ENCODE data around the gene C12orf56. TPM values are rescaled to one million over a fixed set of nuclear protein-coding genes. Genes with fewer than 3 reads are reported as not detected.
"Not testable (repeated sequence)": the region's sequence is repeated elsewhere in the genome, so short reads cannot be mapped to it uniquely, and the experiment has no call there.

The C12orf56 gene
- total RNA-seq, 2 experiments from 2014 or later: not detected

- H3K36me3 Mint-ChIP-seq; ATAC-seq (ENCODE audit: low read depth); DNase-seq; H3K4me3 Mint-ChIP-seq; POLR2A ChIA-PET; H3K4me1 Mint-ChIP-seq; H3K27ac Mint-ChIP-seq; H3K9me3 Mint-ChIP-seq; H3K27me3 Mint-ChIP-seq: not testable (repeated sequence)
Measured at GRCh38 chr12:64319540-64320225, 70.9 kb downstream of the C12orf56 start.

GRCh38 chr12:64318605-64319004 lies 72.0 kb downstream of the C12orf56 start:
- H3K4me3 Mint-ChIP-seq: no peak overlapping the region
- no peak overlapping the region for H3K27ac Mint-ChIP-seq
- no peak for DNase-seq
- no peaks in the 10 kb centered on the region for H3K4me1 Mint-ChIP-seq
- no peaks in the 10 kb centered on the region for H3K9me3 Mint-ChIP-seq
- no peaks in the 10 kb centered on the region for H3K27me3 Mint-ChIP-seq
- POLR2A ChIA-PET: no interaction called here
- no peaks in the 10 kb centered on the region for H3K36me3 Mint-ChIP-seq
- no peak for ATAC-seq (ENCODE audit: low read depth)

- H3K9me3 Mint-ChIP-seq: no peaks in the 10 kb centered on the region
- H3K27ac Mint-ChIP-seq: no peak overlapping the region
- peaks cover 2% of the 10 kb centered on the region for H3K27me3 Mint-ChIP-seq
- H3K36me3 Mint-ChIP-seq: no peaks in the 10 kb centered on the region
- no peak overlapping the region for H3K4me3 Mint-ChIP-seq
- ATAC-seq (ENCODE audit: low read depth): no peak
- H3K4me1 Mint-ChIP-seq: no peaks in the 10 kb centered on the region
- no peak for DNase-seq
- POLR2A ChIA-PET: no interaction called here
Measured at GRCh38 chr12:64311877-64312276, 78.7 kb downstream of the C12orf56 start.

GRCh38 chr12:64304571-64304970 lies 86.0 kb downstream of the C12orf56 start:
- peaks cover 6% of the 10 kb centered on the region for H3K27me3 Mint-ChIP-seq
- no peak overlapping the region for H3K27ac Mint-ChIP-seq
- POLR2A ChIA-PET: interaction anchor here (0.6 kb wide), 1 partner anchor 86 kb away, joined by 3 read pairs; the partner anchor contains the start of gene C12orf56
- ATAC-seq (ENCODE audit: low read depth) (no peak), DNase-seq (no peak)
- no peaks in the 10 kb centered on the region for H3K4me1 Mint-ChIP-seq
- H3K4me3 Mint-ChIP-seq: no peak overlapping the region
- peaks cover 2% of the 10 kb centered on the region for H3K9me3 Mint-ChIP-seq
- H3K36me3 Mint-ChIP-seq: no peaks in the 10 kb centered on the region

- no peak overlapping the region for H3K4me3 Mint-ChIP-seq
- H3K9me3 Mint-ChIP-seq: peaks cover 2% of the 10 kb centered on the region
- ATAC-seq (ENCODE audit: low read depth): no peak
- H3K27me3 Mint-ChIP-seq: peaks cover 3% of the 10 kb centered on the region
- POLR2A ChIA-PET: no interaction called here
- no peak overlapping the region for H3K27ac Mint-ChIP-seq
- no peaks in the 10 kb centered on the region for H3K36me3 Mint-ChIP-seq
- no peaks in the 10 kb centered on the region for H3K4me1 Mint-ChIP-seq
- no peak for DNase-seq
Measured at GRCh38 chr12:64299628-64300027, 90.9 kb downstream of the C12orf56 start.

- H3K27me3 Mint-ChIP-seq: peaks cover 3% of the 10 kb centered on the region
- no peak for DNase-seq
- no peak overlapping the region for H3K4me3 Mint-ChIP-seq
- no peak overlapping the region for H3K27ac Mint-ChIP-seq
- ATAC-seq (ENCODE audit: low read depth): no peak
- peaks cover 2% of the 10 kb centered on the region for H3K9me3 Mint-ChIP-seq
- POLR2A ChIA-PET: no interaction called here
- no peaks in the 10 kb centered on the region for H3K36me3 Mint-ChIP-seq
- peaks cover 3% of the 10 kb centered on the region for H3K4me1 Mint-ChIP-seq
Measured at GRCh38 chr12:64296301-64296700, 94.3 kb downstream of the C12orf56 start.

- ATAC-seq (ENCODE audit: low read depth) (no peak), DNase-seq (no peak)
- POLR2A ChIA-PET: no interaction called here
- Mint-ChIP-seq H3K27me3 (peaks cover 3% of the 10 kb centered on the region), H3K27ac (no peak overlapping the region), H3K9me3 (no peaks in the 10 kb centered on the region), H3K4me3 (no peak overlapping the region), H3K4me1 (peaks cover 3% of the 10 kb centered on the region), H3K36me3 (no peaks in the 10 kb centered on the region)
Measured at GRCh38 chr12:64293654-64294364, 96.7 kb downstream of the C12orf56 start.

GRCh38 chr12:64293174-64293573 lies 97.4 kb downstream of the C12orf56 start:
- DNase-seq; H3K27me3 Mint-ChIP-seq; H3K4me1 Mint-ChIP-seq; H3K27ac Mint-ChIP-seq; H3K4me3 Mint-ChIP-seq; H3K36me3 Mint-ChIP-seq; ATAC-seq (ENCODE audit: low read depth); H3K9me3 Mint-ChIP-seq; POLR2A ChIA-PET: not testable (repeated sequence)

GRCh38 chr12:64286521-64286920 lies 104.0 kb downstream of the C12orf56 start:
- H3K4me3 Mint-ChIP-seq: no peak overlapping the region
- H3K27me3 Mint-ChIP-seq: no peaks in the 10 kb centered on the region
- DNase-seq: no peak
- no peaks in the 10 kb centered on the region for H3K36me3 Mint-ChIP-seq
- POLR2A ChIA-PET: no interaction called here
- no peaks in the 10 kb centered on the region for H3K9me3 Mint-ChIP-seq
- no peak for ATAC-seq (ENCODE audit: low read depth)
- no peak overlapping the region for H3K27ac Mint-ChIP-seq
- no peaks in the 10 kb centered on the region for H3K4me1 Mint-ChIP-seq

GRCh38 chr12:64284256-64284655 lies 106.3 kb downstream of the C12orf56 start:
- no peaks in the 10 kb centered on the region for H3K4me1 Mint-ChIP-seq
- H3K27ac Mint-ChIP-seq: no peak overlapping the region
- H3K9me3 Mint-ChIP-seq: no peaks in the 10 kb centered on the region
- DNase-seq: no peak
- POLR2A ChIA-PET: no interaction called here
- no peaks in the 10 kb centered on the region for H3K36me3 Mint-ChIP-seq
- no peak overlapping the region for H3K4me3 Mint-ChIP-seq
- no peaks in the 10 kb centered on the region for H3K27me3 Mint-ChIP-seq
- no peak for ATAC-seq (ENCODE audit: low read depth)

- POLR2A ChIA-PET: no interaction called here
- DNase-seq (no peak), ATAC-seq (ENCODE audit: low read depth) (no peak)
- Mint-ChIP-seq H3K27ac (no peak overlapping the region), H3K9me3 (peaks cover 1% of the 10 kb centered on the region), H3K27me3 (peaks cover 4% of the 10 kb centered on the region), H3K4me1 (no peaks in the 10 kb centered on the region), H3K36me3 (no peaks in the 10 kb centered on the region), H3K4me3 (no peak overlapping the region)
Measured at GRCh38 chr12:64278421-64278820, 112.1 kb downstream of the C12orf56 start.

- Mint-ChIP-seq H3K4me1 (no peaks in the 10 kb centered on the region), H3K27me3 (peaks cover 9% of the 10 kb centered on the region), H3K27ac (no peak overlapping the region), H3K36me3 (no peaks in the 10 kb centered on the region), H3K9me3 (peaks cover 1% of the 10 kb centered on the region), H3K4me3 (no peak overlapping the region)
- DNase-seq (no peak), ATAC-seq (ENCODE audit: low read depth) (no peak)
- POLR2A ChIA-PET: no interaction called here
Measured at GRCh38 chr12:64273527-64274403, 116.8 kb downstream of the C12orf56 start.

- DNase-seq (no peak), ATAC-seq (ENCODE audit: low read depth) (no peak)
- H3K4me1 Mint-ChIP-seq: peaks cover 5% of the 10 kb centered on the region
- peaks cover 8% of the 10 kb centered on the region for H3K27me3 Mint-ChIP-seq
- no peaks in the 10 kb centered on the region for H3K9me3 Mint-ChIP-seq
- POLR2A ChIA-PET: no interaction called here
- H3K27ac Mint-ChIP-seq: no peak overlapping the region
- no peaks in the 10 kb centered on the region for H3K36me3 Mint-ChIP-seq
- no peak overlapping the region for H3K4me3 Mint-ChIP-seq
Measured at GRCh38 chr12:64270411-64270810, 120.1 kb downstream of the C12orf56 start.

Data from activated naive CD8-positive, alpha-beta T cell treated with anti-CD3 and anti-CD28 coated beads, Interleukin-2, amount 10 ng/mL, durations not matched to agents 7 days and 5 days (primary cell).